Osteoblast (primary cell): Measurements from ENCODE around the gene SBNO1. TPM values are rescaled to one million over a fixed set of nuclear protein-coding genes. Genes with fewer than 3 reads are reported as not detected.
A peak's percentile ranks its signal among the peaks of the same experiment; 100 is the strongest.

Source experiments
- DNase-seq: peaks from one replicate; pipeline ENCODE4 v3.0.0; 2011; ENCODE audit warnings: low spot score, mixed read lengths; ENCODE audit not compliant: insufficient read length; ENCODE audit errors: missing footprints
- H2AFZ ChIP-seq: 2 replicates; pipeline ENCODE4 v1.6.0; 2011; ENCODE audit warnings: mild to moderate bottlenecking, low read length
- H3K27ac ChIP-seq: 2 replicates; pipeline ENCODE4 v1.5.1; 2011; ENCODE audit warnings: mild to moderate bottlenecking, low read depth, low read length, moderate library complexity
- H3K27me3 ChIP-seq: 2 replicates; pipeline ENCODE4 v1.6.0; 2012; ENCODE audit warnings: mild to moderate bottlenecking, control low read depth, inconsistent platforms, low read length, moderate library complexity; ENCODE audit not compliant: insufficient read depth
- H3K36me3 ChIP-seq: 2 replicates; pipeline ENCODE4 v1.5.1; 2011; ENCODE audit warnings: mild to moderate bottlenecking, low read length, control low read depth, moderate library complexity; ENCODE audit not compliant: insufficient read depth
- H3K4me1 ChIP-seq: 2 replicates; pipeline ENCODE4 v1.5.1; 2011; ENCODE audit warnings: mild to moderate bottlenecking, low read length, control low read depth, moderate library complexity; ENCODE audit not compliant: insufficient read depth
- H3K4me2 ChIP-seq: 2 replicates; pipeline ENCODE4 v1.6.0; 2011; ENCODE audit warnings: mild to moderate bottlenecking, low read length; ENCODE audit not compliant: insufficient read depth
- H3K4me3 ChIP-seq: fragments of 200-600 bp; sonication (generic); 3 replicates; pipeline ENCODE4 v1.5.1; 2012; ENCODE audit warnings: mild to moderate bottlenecking, low read length, inconsistent platforms; ENCODE audit not compliant: insufficient read depth
- H3K79me2 ChIP-seq: 2 replicates; pipeline ENCODE4 v1.6.0; 2012; ENCODE audit warnings: mild to moderate bottlenecking, low read length, control low read depth, inconsistent platforms; ENCODE audit not compliant: insufficient read depth
- H3K9me3 ChIP-seq: 2 replicates; pipeline ENCODE4 v1.5.1; 2011; ENCODE audit warnings: low read depth, low read length, control low read depth
- H4K20me1 ChIP-seq: 2 replicates; pipeline ENCODE4 v1.6.0; 2012; ENCODE audit warnings: mild to moderate bottlenecking, low read length, control low read depth; ENCODE audit not compliant: insufficient read depth
- CTCF ChIP-seq: IDR thresholded peaks from 2 replicates; pipeline ENCODE4 v1.5.1; 2011; ENCODE audit warnings: mild to moderate bottlenecking, low read depth, low read length, moderate library complexity; ENCODE audit errors: extremely low read depth
- total RNA-seq: library from RNA; depleted of rRNA; stranded (reverse); fragments of >200 nt; gene quantifications from 2 replicates; pipeline ENCODE4 v1.2.3, GENCODE V29; 2012

Gene SBNO1
- total RNA-seq, 1 donor, result 30.4 TPM

GRCh38 chr12:123363740-123364531 lies 711 bp downstream of the SBNO1 start:
- H2AFZ ChIP-seq, result peak overlapping the region; percentile 32
- H4K20me1 ChIP-seq, result peaks cover 27% of the 10 kb centered on the region
- H3K36me3 ChIP-seq, result no peaks in the 10 kb centered on the region
- H3K27ac ChIP-seq, result peak overlapping the region; percentile 48
- H3K4me2 ChIP-seq, result peak overlapping the region; percentile 92
- TF ChIP-seq CTCF, result no peak
- H3K9me3 ChIP-seq, result no peaks in the 10 kb centered on the region
- DNase-seq, result peak; percentile 81
- H3K4me3 ChIP-seq, result peak overlapping the region; percentile 77
- peaks cover 56% of the 10 kb centered on the region for H3K79me2 ChIP-seq
- H3K27me3 ChIP-seq, result no peaks in the 10 kb centered on the region
- H3K4me1 ChIP-seq, result peaks cover 11% of the 10 kb centered on the region

- DNase-seq, result peak; percentile 86
- H3K9me3 ChIP-seq, result no peaks in the 10 kb centered on the region
- no peaks in the 10 kb centered on the region for H3K27me3 ChIP-seq
- H4K20me1 ChIP-seq, result peaks cover 27% of the 10 kb centered on the region
- H3K4me1 ChIP-seq, result peaks cover 11% of the 10 kb centered on the region
- H3K36me3 ChIP-seq, result no peaks in the 10 kb centered on the region
- peak overlapping the region; percentile 48 for H3K27ac ChIP-seq
- peak overlapping the region; percentile 32 for H2AFZ ChIP-seq
- peaks cover 60% of the 10 kb centered on the region for H3K79me2 ChIP-seq
- peak overlapping the region; percentile 92 for H3K4me2 ChIP-seq
- peak overlapping the region; percentile 77 for H3K4me3 ChIP-seq
- no peak for TF ChIP-seq CTCF
Measured at GRCh38 chr12:123363390-123363739, 1.3 kb downstream of the SBNO1 start.

- Histone ChIP-seq H3K4me1 (peaks cover 6% of the 10 kb centered on the region), H3K79me2 (peaks cover 96% of the 10 kb centered on the region), H3K27ac (no peak overlapping the region), H3K4me2 (no peak overlapping the region), H4K20me1 (peaks cover 35% of the 10 kb centered on the region), H3K36me3 (no peaks in the 10 kb centered on the region), H3K4me3 (no peak overlapping the region), H3K27me3 (no peaks in the 10 kb centered on the region), H2AFZ (no peak overlapping the region), H3K9me3 (no peaks in the 10 kb centered on the region)
- no peak for TF ChIP-seq CTCF
- peak; percentile 48 for DNase-seq
Measured at GRCh38 chr12:123358035-123358434, 6.6 kb downstream of the SBNO1 start.

- Histone ChIP-seq H3K27me3 (no peaks in the 10 kb centered on the region), H2AFZ (no peak overlapping the region), H3K9me3 (no peaks in the 10 kb centered on the region), H3K4me2 (no peak overlapping the region), H3K27ac (no peak overlapping the region), H3K4me1 (no peaks in the 10 kb centered on the region), H3K36me3 (peaks cover 3% of the 10 kb centered on the region), H4K20me1 (peaks cover 40% of the 10 kb centered on the region), H3K4me3 (no peak overlapping the region), H3K79me2 (peaks cover 98% of the 10 kb centered on the region)
- TF ChIP-seq CTCF, result no peak
- peak; percentile 21 for DNase-seq
Measured at GRCh38 chr12:123356159-123356670, 8.4 kb downstream of the SBNO1 start.
